Measurements from ENCODE around the gene TIMP1.
A peak's percentile ranks its signal among the peaks of the same experiment; 100 is the strongest.
"Not testable (repeated sequence)": the region's sequence is repeated elsewhere in the genome, so short reads cannot be mapped to it uniquely, and the experiment has no call there.

TIMP1 gene

DNA sequence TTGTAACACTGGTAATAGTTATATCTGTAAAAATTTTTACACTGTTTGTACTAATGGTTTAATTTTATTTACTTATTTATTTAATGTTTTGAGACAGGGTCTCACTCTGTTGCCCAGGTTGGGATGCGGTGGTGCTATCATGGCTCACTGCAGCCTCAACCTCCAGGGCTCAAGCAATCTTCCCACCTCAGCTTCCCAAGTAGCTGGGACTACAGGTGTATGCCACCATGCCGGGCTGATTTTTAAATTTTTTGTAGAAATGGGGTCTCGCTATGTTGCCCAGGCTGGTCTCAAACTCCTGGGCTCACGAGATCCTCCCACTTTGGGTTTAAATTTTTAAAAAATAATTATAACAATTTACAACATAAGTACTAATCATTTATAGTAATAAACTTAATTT, 20.9 kb downstream of the TIMP1 start:
- not testable (repeated sequence) for DNase-seq (ENCODE audit: low read depth in 3 of 3)

DNA sequence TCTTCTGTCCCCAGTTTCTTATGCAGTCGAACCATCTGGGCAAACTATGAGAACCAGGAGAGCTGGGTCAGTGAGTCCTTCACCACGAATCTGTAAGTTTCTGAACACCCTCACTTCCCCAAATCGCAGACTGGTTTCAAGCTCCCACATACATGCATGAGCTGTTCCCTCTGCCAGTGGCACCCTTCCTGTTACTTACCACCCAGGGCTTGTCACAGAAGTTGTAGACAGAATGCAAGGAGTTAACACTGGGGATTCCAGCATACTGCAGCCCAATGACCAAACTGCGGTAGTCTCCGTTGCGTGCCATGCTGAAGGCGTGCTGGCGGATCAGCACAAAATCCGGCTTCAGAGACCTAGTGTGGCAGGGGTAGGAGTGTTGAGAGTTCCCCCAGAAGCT, 22.8 kb downstream of the TIMP1 start:
- DNase-seq (ENCODE audit: low read depth in 3 of 3): no peak

DNA sequence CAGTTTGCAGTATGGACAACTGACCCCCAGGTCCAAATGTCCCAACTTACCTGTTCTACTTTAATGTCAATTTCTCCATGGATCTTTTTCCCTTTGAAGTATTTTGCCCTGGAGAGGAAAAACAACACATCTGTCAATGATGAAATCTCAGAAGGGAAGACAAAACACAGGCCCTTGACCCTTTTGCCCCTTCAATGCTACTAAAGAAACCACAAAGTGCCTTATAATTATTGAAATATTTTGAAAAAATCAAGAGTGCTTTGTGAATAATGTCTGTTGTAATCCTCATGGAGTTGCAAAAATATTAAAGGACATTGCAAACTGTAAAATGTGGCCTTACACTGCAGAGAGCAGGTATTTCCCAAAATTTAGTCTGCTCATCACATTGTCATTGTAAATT, 24.9 kb downstream of the TIMP1 start:
- no peak for DNase-seq (ENCODE audit: low read depth in 3 of 3)

DNA sequence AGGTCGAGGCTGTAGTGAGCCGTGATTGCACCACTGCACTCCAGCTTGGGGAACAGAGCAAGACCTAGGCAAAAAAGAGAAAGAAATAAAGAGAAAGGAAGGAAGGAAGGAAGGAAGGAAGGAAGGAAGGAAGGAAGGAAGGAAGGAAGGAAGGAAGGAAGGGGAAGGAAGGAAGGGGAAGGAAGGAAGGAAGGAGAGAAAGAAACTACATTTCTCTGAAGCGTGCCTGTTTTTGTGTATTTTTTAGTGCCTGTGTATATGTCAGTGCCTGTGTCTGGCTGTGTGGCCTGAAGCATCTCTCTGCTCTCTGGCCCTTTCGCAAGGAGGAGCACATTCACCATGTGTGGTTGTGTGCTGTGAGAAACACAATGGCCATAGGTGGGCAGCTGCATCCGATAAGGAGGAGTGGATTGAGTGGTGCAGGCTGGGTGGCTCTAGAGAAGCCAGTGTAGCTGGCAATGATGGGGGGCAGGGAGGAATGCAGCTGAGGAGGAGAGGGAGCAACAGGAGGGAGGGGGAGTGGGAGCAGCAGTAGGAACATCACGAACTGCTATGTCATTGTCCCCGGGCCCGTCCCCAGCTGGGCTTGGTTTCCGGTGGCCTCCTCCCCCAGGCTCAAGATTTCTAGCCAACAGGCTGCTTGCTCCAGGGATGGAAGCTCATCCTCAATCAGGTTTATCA, 26.0 kb downstream of the TIMP1 start:
- DNase-seq (ENCODE audit: low read depth in 3 of 3): no peak

DNA sequence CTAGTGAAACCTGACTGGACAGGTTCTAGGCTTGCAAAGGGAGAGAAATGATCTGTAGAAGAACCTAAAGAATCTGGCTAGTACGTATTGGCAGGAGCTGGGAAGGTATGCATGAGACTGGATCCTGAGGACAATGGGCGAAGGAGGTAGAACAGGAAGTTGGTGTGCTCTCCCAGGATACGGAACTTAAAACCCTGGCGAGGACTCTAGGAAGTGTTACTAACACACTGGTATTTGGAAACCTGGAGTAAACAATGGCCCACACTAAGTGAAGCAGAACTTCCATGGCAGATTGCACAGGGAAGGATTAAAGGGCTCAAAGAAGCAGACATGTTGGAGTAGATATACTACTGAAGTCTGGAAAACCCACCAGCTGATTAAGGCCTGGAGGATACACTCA, 28.3 kb downstream of the TIMP1 start:
- DNase-seq (ENCODE audit: low read depth in 3 of 3): no peak

DNA sequence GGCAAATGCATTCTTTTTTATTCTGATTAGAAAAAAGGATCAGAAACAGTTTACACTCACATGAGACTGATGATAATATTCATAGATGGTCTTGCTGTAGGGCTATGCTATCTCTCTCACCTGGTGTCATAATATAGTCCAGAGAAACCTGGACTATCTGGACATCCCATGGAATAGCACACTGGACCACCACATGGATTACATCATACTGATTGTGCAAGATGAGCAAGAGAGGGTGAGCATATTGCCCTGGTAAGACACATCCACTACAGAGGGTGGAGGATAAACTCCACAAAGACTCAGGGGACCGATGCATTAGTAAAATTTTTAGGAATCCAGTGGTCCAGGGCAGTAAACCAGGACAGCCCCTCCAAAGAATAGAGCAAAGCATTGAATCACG, 29.3 kb downstream of the TIMP1 start:
- DNase-seq (ENCODE audit: low read depth in 3 of 3): no peak

DNA sequence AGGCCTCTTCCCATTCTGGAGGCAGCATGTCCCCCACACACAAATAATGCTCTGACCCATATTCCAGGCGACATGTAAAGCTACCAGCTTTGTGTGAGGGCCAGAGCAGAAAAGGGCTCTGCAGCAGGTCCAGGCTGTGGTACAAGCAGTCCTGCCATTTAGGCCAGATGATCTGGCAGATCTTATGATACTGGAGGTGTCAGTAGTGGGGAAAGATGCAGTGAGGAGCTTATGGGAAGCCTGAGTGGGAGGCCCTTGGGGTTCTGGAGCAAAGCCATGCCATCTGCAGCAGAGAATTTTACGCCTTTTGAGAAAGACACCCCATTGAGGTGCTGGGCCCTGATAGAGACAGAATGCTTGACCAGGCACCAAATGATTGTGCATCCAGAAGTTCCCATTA, 29.7 kb downstream of the TIMP1 start:
- no peak for DNase-seq (ENCODE audit: low read depth in 3 of 3)

DNA sequence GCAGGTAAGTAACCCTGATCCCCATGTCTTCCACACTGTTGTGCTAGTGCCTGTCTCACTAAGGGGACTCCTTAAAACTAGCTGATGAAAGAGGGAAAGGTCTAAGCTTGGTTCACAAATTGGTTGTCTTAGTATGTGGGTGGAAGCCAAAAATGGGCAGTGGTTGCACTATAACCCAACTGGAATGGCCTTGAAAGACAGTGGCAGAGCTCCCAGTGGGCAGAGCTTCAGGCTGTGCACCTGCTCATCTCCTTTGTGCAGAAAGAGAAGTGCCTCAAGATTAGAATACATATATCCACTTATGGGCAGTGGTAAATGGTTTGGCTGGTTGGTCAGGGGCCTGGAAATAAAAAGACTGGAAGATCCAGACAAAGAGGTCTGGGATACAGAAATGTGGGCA, 30.2 kb downstream of the TIMP1 start:
- no peak for DNase-seq (ENCODE audit: low read depth in 3 of 3)

DNA sequence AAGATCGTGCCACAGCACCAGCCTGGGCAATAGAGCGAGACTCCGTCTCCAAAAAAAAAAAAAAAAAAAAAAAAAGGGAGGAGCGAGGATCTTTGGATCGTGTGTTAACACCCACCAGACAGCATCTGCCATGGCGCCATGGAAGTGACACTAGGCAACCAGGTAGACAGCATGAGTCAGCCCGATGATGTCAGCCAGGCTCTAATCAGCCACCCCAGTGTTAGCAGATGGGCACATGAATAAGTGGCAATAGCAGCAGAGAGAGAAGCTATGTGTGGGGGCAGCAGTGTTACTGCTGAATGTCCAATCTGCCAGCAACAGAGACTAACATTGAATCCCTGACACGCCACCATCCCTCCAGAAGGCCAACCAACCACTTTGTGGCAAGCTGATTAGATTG, 30.8 kb downstream of the TIMP1 start:
- no peak for DNase-seq (ENCODE audit: low read depth in 3 of 3)

DNA sequence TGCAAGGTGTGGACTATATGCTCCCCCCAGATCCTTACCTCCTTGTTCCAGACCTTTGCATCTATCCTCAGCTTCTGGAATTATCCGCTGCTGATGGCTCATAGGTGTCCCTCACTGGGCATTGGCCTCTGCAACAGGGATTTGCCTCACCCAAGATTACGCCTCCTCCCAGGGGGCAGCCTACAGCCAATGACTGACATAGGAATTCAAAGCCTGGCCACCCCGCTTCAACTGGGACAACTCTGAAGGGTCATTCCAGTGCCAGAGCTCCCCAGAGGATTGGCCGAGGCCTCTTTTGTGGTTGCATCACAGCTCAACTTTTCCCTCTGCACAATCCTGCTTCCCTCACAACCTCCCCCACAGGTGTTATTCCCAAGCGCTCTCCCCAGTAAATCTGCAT, 32.4 kb downstream of the TIMP1 start:
- no peak for DNase-seq (ENCODE audit: low read depth in 3 of 3)

DNA sequence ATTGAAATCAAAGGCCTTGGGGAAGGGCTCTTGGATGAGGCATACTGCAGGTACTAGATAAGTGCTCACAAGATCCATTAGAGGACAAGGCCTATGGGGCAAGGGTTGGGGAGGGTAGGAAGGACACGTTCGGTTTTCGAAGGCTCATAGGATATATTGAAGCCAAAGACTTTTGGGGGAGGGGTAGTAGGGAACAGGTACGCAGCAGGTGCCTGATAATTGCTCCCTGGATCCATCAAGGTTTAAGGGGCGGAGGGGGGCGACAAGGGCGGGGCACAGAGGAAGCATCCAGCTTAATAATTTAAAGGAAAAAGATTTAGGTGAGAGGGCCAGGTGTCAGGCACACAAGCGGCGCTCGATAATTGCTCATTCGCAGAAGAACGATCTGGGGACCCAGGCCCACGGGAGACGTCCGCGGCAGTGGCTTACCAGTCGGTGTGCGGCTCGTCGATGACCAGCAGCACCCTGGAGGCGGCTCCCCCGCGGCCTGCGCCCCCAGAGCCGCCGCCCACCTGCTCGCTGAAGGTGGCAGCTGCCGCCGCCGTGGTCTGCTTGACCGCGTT, 36.8 kb downstream of the TIMP1 start:
- no peak for DNase-seq (ENCODE audit: low read depth in 3 of 3)

DNA sequence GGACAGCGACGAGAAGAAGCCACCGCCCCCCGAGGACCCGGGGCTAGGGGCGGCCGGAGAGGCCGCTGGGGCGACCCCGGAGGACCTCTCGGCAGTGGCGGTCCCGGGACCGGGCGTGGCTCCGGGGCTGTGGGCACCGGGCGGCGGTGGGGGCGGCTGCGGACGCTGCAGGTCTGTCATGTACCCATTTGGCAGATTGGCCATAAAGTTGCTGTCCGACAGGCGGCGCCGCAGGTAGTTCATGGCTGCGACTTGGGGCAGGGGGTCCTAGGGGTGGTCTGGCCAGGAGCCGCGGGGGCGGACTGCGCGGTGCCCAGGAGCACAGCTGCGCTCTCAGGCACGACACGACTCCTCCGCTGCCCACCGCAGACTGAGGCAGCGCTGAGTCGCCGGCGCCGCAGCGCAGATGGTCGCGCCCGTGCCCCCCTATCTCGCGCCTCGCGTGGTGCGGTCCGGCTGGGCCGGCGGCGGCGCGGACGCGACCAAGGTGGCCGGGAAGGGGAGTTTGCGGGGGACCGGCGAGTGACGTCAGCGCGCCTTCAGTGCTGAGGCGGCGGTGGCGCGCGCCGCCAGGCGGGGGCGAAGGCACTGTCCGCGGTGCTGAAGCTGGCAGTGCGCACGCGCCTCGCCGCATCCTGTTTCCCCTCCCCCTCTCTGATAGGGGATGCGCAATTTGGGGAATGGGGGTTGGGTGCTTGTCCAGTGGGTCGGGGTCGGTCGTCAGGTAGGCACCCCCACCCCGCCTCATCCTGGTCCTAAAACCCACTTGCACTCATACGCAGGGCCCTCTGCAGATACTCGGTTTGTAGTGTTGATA, 37.5 kb downstream of the TIMP1 start, which contains the start of gene SYN1:
Gene SYN1 (minus strand): TSS at position 372 of the 817 bp plus-strand sequence. CDS start 129 bp downstream, at position 243.
- DNase-seq (ENCODE audit: low read depth in 3 of 3): peak; percentile 60 to 68 (median 66)

DNA sequence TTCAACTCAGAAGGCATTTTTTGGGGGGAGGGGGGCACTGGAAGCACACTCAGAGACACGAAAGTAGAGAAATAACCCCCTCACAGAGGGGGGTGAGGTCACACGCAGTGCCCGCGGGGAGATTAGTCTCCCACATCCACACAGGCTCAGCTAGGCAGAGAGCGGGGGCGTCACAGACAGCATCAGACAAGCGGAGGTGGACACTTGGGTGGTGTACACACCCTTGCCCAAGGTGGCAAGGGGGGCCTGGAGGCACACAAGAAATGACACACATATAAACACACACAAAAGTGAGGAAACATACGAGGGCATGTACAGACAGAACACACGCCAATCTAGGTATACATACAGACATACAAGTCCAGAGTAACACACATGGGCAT, 38.1 kb downstream of the TIMP1 start:
- DNase-seq (ENCODE audit: low read depth in 3 of 3): no peak

DNA sequence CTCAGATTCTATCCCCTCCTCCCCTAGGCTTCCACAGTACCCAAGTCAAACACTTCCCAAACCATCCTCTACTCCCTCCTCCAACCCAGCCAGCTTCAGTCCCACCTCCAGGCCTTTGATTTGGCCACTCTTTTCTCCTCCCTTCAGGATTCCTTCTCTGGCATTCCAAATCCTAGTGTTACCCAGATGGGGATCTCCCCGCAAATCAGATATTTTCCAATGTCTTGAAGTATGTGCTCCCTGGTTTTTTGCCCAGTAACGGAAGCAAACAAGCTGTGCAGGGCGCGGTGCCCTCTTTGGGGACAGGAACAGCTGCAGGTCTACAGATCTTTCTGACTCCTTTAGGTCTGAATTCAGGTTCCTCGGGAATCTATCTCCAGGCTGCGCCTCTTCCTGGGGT, 39.6 kb downstream of the TIMP1 start:
- DNase-seq (ENCODE audit: low read depth in 3 of 3): no peak

DNA sequence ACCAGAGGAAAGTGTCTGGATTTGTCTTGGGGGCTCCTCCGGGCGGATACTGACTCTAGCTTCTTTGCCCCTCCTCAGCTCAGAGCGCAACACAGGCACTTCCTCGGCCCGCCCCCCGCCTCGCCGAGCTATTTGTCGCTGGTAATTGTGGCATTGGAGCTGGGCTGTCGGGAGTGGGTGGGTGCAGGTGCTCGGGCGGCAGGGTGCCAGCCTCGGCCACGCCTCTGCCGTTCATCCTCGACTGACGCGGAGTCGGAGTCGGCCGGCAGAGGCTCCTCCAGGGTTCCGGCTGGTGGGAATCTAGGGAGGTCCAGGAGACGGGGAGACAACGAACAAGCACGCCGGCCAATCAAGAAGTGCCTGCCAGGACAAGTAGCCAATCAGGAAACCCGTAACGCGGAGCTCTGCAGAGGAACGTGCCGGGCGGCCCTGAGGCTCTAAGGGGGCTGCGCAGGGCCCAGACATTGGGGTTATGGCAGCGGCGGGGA, 41.3 kb downstream of the TIMP1 start:
- DNase-seq (ENCODE audit: low read depth in 3 of 3): no peak

DNA sequence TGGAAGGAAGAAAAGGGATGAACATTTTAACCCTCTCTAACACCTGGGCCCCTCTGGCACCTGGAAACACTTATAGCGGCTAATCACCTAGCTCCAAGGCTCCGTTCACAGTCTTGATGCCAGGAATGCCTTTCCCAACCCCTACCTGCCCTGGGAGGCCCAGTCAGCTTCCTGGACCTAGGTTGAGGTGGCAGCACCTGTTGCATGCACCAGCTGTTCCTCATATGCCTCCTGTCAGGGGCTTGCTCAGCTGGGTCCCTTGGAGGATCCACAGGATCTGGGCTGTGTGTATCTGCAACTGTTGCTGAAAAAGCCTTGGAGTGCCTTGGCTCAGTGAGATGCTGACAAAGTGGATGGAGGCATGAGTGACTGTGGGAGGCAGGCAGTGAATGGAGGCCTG, 43.1 kb downstream of the TIMP1 start:
- no peak for DNase-seq (ENCODE audit: low read depth in 3 of 3)

DNA sequence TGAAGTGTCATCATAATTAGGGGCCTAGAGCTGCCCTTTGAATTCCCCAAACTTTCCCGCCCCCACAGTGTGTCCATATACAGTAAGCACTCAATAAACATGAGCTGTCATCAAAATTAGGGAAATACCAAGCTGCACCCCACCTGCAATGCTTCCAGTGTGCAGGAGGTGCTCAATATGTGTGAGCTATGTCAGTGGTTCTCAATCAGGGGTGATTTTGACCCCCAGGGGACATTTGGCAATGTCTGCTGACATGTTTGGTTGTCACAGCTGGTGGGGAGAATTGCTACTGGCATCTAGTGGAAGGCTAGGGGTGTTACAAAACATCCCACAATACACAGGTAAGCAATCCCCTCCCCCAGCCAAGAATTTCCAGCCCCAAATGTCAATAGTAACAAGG, 46.7 kb downstream of the TIMP1 start:
- no peak for DNase-seq (ENCODE audit: low read depth in 3 of 3)

DNA sequence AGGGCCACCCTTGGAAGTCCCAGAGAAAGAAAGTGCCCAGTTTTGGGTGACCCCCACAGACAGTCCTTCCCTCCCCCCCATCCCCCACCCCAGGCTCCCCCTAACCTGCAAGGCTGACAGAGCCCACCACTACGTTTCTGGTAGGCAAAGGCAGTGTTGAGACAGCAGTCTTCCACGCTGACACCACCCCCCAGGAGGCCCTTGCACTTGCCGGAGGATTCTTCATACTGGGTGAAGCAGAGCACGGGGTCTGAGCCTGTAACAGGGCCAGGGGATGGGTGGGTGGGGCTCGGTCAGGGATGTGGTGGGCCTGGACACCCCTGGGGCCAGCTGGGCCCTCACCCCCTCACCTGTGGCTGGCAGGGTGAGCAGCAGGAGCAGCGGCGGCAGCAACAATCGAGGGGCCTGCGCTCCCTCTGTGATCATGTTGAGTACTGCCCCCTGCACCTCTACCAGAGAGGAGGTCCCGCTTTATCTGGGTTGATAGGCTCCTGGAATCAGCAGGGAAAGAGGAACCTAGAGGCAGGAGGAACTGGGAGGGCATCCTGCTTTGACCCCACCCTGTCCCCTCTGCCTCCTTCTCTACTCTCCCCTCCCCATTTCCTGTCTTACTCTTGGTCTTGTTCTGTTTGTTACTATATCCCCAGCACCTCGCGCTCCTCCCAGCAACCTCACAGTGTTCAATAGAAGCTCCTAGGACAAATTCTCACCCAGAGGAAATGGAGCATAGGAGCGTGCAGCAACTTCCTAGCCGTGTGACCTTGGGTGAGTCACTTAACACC, 47.4 kb downstream of the TIMP1 start, which contains the start of gene CFP:
Gene CFP (minus strand): TSS at position 512 of the 782 bp plus-strand sequence. CDS start 86 bp downstream, at position 426.
- DNase-seq (ENCODE audit: low read depth in 3 of 3): no peak

DNA sequence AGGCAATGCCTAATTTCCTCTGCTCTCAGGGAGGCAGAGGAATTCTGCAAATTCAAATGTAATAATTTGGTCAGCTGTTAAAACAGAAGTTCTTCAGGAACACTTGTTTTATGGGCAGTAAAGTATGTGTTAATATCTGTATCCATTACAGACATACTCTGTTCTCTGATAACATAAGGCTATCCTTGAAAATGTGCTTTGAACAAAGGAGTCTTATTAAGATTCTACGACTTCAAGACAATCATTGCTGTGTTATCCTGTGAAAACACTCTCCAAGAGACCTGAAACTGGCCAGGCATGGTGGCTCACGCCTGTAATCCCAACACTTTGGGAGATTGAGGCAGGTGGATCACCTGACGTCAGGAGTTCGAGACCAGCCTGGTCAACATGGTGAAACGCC, 49.4 kb downstream of the TIMP1 start:
- DNase-seq (ENCODE audit: low read depth in 3 of 3): no peak

DNA sequence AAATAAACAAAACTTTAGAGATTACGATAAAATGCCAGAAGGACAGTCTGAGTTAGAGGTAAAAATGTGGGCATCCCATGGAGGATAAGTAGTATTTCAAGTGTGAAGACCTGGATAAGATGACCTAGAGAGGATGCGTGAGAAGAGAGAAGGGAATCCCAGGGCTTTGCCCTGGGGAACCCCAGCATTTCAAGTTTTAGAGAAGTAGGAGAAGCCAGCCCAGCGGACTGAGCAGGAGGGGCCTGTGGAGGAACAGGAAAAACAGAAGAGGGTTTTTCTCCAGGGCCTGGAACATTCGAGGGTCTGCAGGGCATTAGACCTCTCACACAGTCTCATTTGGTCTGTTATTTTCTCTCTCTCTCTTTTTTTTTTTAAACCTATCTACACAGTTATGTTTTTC, 50.4 kb downstream of the TIMP1 start:
- no peak for DNase-seq (ENCODE audit: low read depth in 3 of 3)

DNA sequence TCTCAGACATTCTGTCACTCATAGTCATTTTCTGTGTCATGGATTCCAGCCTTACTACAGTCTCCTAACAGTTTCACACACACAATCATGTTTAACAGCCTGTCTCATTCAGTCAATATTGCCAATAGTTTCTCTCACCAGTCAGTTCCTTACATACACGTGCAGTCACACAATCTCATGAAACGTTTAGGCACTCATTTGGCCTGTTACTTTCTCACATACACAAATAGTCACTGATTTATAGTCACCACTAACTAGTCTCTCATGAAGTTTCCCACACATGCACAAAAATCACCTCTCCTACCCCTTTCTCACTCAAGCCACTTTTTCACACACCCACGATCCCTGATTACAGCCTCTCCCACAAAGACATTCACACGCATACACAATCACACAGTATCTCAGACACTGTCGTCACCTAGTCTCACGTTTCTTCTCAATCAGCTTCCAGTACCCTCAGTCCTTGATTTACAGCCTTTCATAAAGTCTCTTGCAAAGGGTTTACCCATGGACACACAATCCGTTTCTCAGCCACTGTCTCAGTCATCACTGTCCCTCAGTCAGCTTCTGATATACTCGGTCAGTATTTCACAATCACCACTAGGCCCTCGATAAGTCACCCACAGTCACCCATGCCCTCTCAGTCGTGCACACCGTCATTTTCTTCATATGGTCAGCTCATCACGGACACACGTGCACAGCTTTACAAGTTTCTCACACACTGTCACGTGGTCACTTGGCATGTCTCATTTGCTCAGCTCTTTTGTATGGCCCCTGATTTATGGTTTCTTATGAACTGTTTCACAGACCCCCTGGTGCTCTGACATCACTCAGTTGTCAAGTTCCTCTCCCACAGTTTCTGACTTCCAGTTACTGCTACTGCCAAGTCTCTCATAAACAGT, 51.7 kb downstream of the TIMP1 start:
- no peak for DNase-seq (ENCODE audit: low read depth in 3 of 3)
